GM10248 (cell line): ENCODE results near the gene MRPL16.
"Not testable (repeated sequence)": the region's sequence is repeated elsewhere in the genome, so short reads cannot be mapped to it uniquely, and the experiment has no call there.

ENCODE experiments used
- CTCF ChIA-PET: fragments of 300-600 bp; sonication (Branson Sonifier 250); formaldehyde crosslinking; extraction: SDS; loops from one replicate; lab custom pipeline; 2021; ENCODE audit warnings: antibody characterized with exemption; lab: Yijun Ruan, JAX
- POLR2A ChIA-PET: fragments of 350-650 bp; sonication (Branson Sonifier 250); formaldehyde crosslinking; extraction: SDS; loops from one replicate; lab custom pipeline; 2020; ENCODE audit warnings: antibody characterized with exemption; lab: Yijun Ruan, JAX
- DNase-seq: peaks from one replicate; pipeline ENCODE4 v3.0.0; 2012; ENCODE audit errors: extremely low spot score
- CTCF ChIP-seq: IDR thresholded peaks from 2 replicates; pipeline ENCODE4 v1.5.1; 2012; ENCODE audit warnings: mild to moderate bottlenecking, low read depth; ENCODE audit errors: extremely low read depth, missing control alignments, control extremely low read depth

MRPL16 gene

GRCh38 chr11:59833602-59834001 is 23.0 kb upstream of the MRPL16 start:
- ChIA-PET CTCF (interaction anchor here (1.2 kb wide), 1 partner anchor 11 kb away, joined by 3 read pairs; no protein-coding TSS in a partner anchor), POLR2A (no interaction called here)
- DNase-seq, result no peak
- no peak for TF ChIP-seq CTCF

GRCh38 chr11:59829358-59829757 is 18.8 kb upstream of the MRPL16 start:
- ChIA-PET POLR2A (no interaction called here), CTCF (interaction anchor here (0.9 to 1.4 kb wide), 3 partner anchors 12 to 422 kb away, joined by 3 read pairs; no protein-coding TSS in a partner anchor)
- no peak for TF ChIP-seq CTCF
- no peak for DNase-seq

GRCh38 chr11:59822989-59823566 is 12.5 kb upstream of the MRPL16 start:
- CTCF ChIA-PET, result interaction anchor here (0.7 to 1.4 kb wide), 14 partner anchors 9 to 795 kb away, joined by 3 to 10 read pairs (median 3); partner anchors contain the start of gene MRPL16
- DNase-seq, result peak; percentile 49
- peak; percentile 63 for TF ChIP-seq CTCF
- POLR2A ChIA-PET, result no interaction called here

- no peak for DNase-seq
- TF ChIP-seq CTCF, result no peak
- ChIA-PET POLR2A (no interaction called here), CTCF (interaction anchor here (1.5 to 3.6 kb wide), 3 partner anchors 10 to 433 kb away, joined by 3 to 18 read pairs (median 4); no protein-coding TSS in a partner anchor)
Observed at GRCh38 chr11:59818572-59818971, 8.0 kb upstream of the MRPL16 start.

GRCh38 chr11:59816434-59816833 is 5.9 kb upstream of the MRPL16 start:
- DNase-seq, POLR2A ChIA-PET: not testable (repeated sequence)
- CTCF ChIA-PET, result interaction anchor here (0.9 to 3.6 kb wide), 6 partner anchors 9 to 448 kb away, joined by 3 to 18 read pairs (median 3); no protein-coding TSS in a partner anchor

GRCh38 chr11:59815754-59816153 is 5.2 kb upstream of the MRPL16 start:
- ChIA-PET CTCF (interaction anchor here (1.0 to 3.6 kb wide), 3 partner anchors 9 to 436 kb away, joined by 3 to 18 read pairs (median 4); no protein-coding TSS in a partner anchor), POLR2A (no interaction called here)
- no peak for DNase-seq
- TF ChIP-seq CTCF, result no peak

GRCh38 chr11:59814021-59814420 is 3.4 kb upstream of the MRPL16 start:
- ChIA-PET POLR2A (interaction anchor here (0.6 kb wide), 1 partner anchor 10 kb away, joined by 6 read pairs; no protein-coding TSS in a partner anchor), CTCF (interaction anchor here (1.2 kb wide), 1 partner anchor 9 kb away, joined by 5 read pairs; no protein-coding TSS in a partner anchor)
- TF ChIP-seq CTCF, result no peak
- no peak for DNase-seq
